ENCODE results near the gene ADAM23. TPM values are rescaled to one million over a fixed set of nuclear protein-coding genes. Genes with fewer than 3 reads are reported as not detected.

Gene ADAM23
- polyA plus RNA-seq, 1 of the 3 experiments (the other 2 are of a cell fraction), result 3.7 TPM

- no peak for TF ChIP-seq ZBTB33 (IDR thresholded peaks at IDR 0.05; ENCODE audit: borderline replicate concordance, low read depth)
Observed at GRCh38 chr2:206639636-206640035, 196.3 kb downstream of the ADAM23 start (continued).

DNA sequence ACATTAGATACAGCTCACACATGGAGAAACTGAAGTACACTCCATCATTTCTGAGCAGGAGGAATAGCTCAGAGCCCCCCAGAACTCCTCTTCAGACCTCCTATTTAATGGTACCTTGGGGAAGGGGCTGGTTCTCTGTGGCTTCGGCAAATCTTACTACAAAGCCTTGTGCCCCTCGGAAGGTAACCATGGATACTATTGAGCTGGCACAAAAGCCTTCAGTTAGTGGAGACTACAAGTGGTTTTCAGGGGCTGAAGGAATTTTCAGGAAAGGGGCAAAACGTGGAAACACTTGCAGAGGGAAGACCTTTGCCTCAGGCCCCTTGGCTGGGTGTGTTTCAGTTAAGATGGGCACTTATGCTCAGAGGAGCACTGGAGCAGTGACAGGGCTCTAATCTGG lies 197.9 kb downstream of the ADAM23 start:
- Histone ChIP-seq H3K79me2 (ENCODE audit: insufficient read depth) (no peaks in the 10 kb centered on the region), H3K9me3 (no peaks in the 10 kb centered on the region), H3K4me3 (ENCODE audit: low read depth in 2 of 2, low read length in 1 of 2) (no peak overlapping the region), H3F3A (replicated peaks; ENCODE audit: insufficient read depth) (no peaks in the 10 kb centered on the region), H3K27me3 (ENCODE audit: insufficient read depth) (no peaks in the 10 kb centered on the region; the same call in 1 of the 2 replicates), H4K20me1 (ENCODE audit: insufficient read depth) (no peaks in the 10 kb centered on the region), H2AFZ (ENCODE audit: low read depth) (no peak overlapping the region), H3K9me2 (0 out of 2 replicates have a peak, but pooled peaks cover 3% of the 10 kb centered on the region), H3K9ac (no peak overlapping the region), H3K27ac (ENCODE audit: low read depth in 2 of 2, low read length in 1 of 2) (no peak overlapping the region), H3K4me1 (ENCODE audit: control insufficient read depth in 1 of 2, insufficient read depth in 2 of 2, low read depth in 1 of 2, low read length in 1 of 2) (no peaks in the 10 kb centered on the region; a peak in 1 of 4 replicates), H3K4me2 (no peak overlapping the region), H3K36me3 (replicated peaks in 1 of 2; ENCODE audit: control insufficient read depth in 1 of 2, insufficient read depth in 2 of 2, low read length in 1 of 2) (no peaks in the 10 kb centered on the region)
- DNase-seq, result no peak
- ChIA-PET CTCF (interaction anchor here (1.3 to 2.1 kb wide), 3 partner anchors 12 to 53 kb away, joined by 4 read pairs; no protein-coding TSS in a partner anchor), POLR2A (no interaction called here)
- 42% methylated on average over 3 of the region's 3 CpGs for WGBS (ENCODE audit: low lambda C conversion rate)
- TF ChIP-seq ELF1 (IDR thresholded peaks at IDR 0.05) (no peak), NFIC (IDR thresholded peaks at IDR 0.05; ENCODE audit: borderline replicate concordance) (no peak), FOXJ3 (CRISPR knock-in tag; IDR thresholded peaks at IDR 0.05) (no peak), JUND (IDR thresholded peaks at IDR 0.05) (no peak), TAF1 (IDR thresholded peaks at IDR 0.05; ENCODE audit: borderline replicate concordance, low read depth, low read length) (no peak), CTCF (IDR thresholded peaks at IDR 0.05) (no peak), CHD2 (IDR thresholded peaks at IDR 0.05; ENCODE audit: low read length, partially characterized antibody) (no peak), POLR2AphosphoS5 (IDR thresholded peaks at IDR 0.05; ENCODE audit: low read depth, low read length) (no peak), PBX3 (IDR thresholded peaks at IDR 0.05) (no peak)
- TF ChIP-seq, protein P1, sequence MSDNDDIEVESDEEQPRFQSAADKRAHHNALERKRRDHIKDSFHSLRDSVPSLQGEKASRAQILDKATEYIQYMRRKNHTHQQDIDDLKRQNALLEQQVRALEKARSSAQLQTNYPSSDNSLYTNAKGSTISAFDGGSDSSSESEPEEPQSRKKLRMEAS (IDR thresholded peaks at IDR 0.05; ENCODE audit: low read depth), result no peak

All from SK-N-SH (cell line).